HG02763 (cell line): ENCODE data around the gene FURIN.
"Not testable (repeated sequence)": the region's sequence is repeated elsewhere in the genome, so short reads cannot be mapped to it uniquely, and the experiment has no call there.

ENCODE experiments used
- ATAC-seq: cut with Tn5 transposase; IDR thresholded peaks from one replicate; pipeline ENCODE4 v1.9.1; 2021; ENCODE audit warnings: mild to moderate bottlenecking, moderate library complexity; ENCODE audit not compliant: unreplicated experiment

Gene FURIN

GRCh38 chr15:90901175-90902039, 33.0 kb downstream of the FURIN start:
- no peak for ATAC-seq

DNA sequence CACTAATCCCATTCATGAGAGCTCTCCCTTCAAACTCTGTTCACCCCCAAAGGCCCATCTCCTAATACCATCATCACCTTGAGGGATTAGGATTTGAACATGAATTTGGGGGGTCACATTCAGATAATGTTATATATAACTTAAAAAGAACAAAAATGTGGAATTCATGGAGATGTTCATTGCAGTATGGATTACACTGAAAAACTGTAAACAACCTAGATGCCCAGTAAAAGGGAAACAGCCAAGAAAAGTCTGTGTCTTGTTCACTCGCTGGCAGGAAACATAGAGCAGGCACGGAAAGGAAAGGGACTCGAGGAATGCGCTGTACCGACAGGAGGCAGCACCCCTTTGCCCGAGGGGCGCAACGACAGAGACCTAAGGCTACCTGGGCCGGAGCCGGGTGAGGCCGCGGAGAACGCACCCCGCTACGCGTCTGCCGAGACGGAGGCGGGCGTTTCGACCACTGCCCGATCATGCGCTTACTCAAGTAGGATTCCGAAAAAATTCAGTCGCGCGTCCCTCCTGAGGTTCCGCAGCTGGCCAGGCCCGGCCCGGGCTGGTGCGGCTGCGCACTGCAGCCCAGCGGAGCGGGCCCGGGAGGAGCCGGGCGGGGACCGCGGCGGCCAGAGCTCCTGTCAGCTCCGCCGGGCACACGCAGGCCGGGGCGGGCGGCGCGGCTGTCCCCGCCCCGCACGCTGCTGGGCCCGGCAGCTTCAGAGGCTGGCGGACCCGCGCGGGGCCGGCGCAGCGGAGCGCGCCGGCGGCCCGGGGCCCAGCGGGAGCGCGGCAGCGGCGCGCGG, 33.9 kb downstream of the FURIN start:
- peak; percentile 65 for ATAC-seq

DNA sequence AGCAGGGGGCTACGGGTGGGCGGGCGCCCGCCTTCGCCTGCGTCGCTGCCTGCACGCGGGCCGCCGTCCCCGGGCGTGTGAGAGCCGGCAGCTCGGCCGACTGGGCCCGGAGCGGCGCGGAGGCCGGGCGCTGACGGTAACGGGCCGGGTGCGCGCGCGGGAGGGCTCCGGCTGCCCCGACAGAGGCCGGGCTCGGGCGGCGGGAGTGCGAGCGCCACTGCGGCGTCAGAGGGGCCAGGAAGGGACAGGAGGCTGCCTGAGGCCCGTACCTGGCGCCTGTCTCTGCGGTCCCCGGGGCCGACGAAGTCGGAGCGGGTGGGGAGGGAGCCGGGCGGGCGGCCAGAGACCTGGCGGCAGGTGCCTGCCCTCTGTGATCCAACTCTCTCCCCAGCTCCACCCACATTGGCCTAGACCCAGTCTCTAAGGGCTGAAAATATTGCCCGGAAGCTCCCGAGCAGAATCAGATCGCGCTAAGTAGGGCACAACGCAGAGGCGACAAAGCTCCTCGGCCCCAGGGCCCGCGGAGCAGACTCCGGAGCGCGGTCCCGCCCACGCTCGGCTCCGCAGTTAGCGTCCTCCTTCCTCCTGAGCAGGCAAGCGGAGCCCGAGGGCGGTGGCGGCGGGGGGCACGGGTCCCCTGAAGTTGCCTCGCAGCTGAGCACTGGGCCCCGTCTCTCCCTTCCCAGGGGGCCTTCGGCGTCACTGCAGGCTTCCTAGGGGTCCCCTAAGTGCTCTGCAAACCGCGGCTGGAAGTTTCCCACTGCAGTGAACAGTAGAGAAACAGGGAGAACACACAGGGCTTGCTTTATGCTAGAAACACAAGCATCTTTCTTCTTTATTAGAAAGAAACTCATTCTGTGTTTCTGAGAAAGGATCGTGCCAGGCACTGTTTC, 34.7 kb downstream of the FURIN start, which contains the start of gene MAN2A2:
TSS of gene MAN2A2 (plus strand) at position 463 of the 893 bp plus-strand sequence. CDS start 906 bp downstream, outside the sequence.
- ATAC-seq = peak; percentile 41

DNA sequence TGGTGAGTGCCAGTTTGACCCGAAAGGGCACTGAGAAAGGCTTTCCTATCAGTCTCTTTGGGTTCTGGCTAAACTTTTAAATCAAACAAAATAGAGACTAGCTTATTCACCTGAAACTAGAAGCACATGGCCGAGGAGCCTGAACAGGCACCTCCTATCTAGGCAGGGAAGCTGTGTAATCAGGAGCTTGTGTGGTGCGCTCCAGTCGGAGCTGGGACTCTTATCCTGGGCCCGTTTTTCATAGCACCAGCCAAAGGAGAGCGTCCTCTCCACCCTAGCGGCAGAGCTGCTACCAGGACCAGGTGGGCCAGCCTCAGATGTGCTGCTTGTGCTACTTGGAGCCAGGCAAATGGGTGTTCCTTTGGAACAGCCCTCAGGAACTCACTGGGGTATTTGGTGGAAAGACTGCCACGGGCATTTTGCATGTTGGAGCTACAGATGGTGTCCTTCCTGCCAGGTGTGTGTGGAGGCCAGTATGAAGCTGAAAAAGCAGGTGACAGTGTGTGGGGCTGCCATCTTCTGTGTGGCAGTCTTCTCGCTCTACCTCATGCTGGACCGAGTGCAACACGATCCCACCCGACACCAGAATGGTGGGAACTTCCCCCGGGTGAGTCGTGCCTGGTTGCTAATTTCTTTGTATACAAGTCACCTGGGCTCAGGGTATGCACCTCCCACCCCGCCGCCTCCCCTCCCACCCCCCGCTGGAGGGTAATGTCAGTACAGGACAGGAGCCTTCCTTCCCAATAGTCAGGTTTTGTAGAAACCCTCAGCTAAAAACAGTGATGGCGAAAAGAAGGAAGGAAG, 35.5 kb downstream of the FURIN start:
- no peak for ATAC-seq

DNA sequence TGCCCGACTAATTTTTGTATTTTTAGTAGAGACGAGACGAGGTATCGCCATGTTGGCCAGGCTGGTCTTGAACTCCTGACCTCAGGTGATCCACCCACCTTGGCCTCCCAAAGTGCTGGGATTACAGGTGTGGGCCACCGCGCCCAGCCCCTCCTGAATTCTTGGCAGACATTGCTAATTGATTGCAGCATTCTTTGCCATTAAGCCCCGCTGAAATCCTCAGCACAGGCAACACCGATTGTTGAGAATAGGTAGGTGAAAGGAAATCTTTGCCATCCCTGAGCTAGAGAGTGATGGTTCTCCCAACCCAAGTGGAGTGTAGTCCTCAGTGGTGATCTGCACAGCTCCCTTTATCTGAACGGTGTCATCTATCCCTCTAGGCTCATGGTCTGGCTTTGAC, 36.4 kb downstream of the FURIN start:
- no peak for ATAC-seq

DNA sequence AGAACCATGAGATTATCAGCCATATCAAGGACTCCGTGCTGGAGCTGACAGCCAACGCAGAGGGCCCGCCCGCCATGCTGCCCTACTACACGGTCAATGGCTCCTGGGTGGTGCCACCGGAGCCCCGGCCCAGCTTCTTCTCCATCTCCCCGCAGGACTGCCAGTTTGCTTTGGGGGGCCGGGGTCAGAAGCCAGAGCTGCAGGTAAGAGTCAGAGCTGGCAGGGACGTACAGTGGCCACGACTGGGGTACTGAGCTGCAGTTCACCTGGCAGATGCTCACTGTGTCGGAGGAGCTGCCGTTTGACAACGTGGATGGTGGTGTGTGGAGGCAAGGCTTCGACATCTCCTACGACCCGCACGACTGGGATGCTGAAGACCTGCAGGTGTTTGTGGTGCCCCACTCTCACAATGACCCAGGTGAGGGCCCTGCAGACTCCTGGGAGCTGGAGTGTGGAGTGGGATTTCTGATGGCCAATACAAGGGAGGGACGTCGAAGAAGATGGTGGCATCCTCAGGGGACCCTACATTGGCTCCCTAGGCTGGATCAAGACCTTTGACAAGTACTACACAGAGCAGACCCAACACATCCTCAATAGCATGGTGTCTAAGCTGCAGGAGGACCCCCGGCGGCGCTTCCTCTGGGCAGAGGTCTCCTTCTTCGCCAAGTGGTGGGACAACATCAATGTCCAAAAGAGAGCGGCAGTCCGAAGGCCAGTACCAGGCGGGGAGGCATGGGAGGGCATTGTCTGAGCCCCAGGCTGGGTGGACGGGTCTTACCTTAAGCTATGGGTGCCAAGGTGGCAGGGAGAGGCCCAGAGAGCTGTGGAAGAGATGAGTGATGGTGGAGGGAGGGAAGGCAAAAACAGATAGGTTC, 37.2 kb downstream of the FURIN start:
- no peak for ATAC-seq

DNA sequence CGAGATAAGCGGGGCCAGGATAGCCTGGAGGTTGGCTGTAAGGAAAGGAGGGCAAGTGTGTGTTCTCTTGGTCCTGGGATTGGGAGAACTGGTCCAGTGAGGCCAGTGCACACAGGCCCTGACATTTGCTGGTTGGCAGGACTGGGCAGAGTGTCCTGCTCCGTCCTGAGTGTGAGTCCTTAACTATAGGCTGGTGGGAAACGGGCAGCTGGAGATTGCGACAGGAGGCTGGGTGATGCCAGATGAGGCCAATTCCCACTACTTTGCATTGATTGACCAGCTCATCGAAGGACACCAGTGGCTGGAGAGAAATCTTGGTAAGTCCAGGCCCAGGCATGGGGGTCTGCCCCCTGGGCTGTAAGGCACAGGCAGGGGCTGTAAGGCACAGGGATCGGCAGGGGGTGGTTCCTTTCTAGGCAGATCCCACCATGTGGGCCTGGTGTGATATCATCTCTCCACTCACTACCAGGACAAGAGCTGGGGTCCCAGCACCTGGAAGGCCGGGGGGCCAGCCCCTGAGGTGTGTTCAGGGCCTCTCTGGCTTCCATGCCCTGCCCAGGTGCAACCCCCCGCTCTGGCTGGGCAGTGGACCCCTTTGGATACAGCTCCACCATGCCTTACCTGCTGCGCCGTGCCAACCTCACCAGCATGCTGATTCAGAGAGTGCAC, 37.9 kb downstream of the FURIN start:
- no peak for ATAC-seq

GRCh38 chr15:90907051-90907660, 38.8 kb downstream of the FURIN start:
- ATAC-seq = no peak

DNA sequence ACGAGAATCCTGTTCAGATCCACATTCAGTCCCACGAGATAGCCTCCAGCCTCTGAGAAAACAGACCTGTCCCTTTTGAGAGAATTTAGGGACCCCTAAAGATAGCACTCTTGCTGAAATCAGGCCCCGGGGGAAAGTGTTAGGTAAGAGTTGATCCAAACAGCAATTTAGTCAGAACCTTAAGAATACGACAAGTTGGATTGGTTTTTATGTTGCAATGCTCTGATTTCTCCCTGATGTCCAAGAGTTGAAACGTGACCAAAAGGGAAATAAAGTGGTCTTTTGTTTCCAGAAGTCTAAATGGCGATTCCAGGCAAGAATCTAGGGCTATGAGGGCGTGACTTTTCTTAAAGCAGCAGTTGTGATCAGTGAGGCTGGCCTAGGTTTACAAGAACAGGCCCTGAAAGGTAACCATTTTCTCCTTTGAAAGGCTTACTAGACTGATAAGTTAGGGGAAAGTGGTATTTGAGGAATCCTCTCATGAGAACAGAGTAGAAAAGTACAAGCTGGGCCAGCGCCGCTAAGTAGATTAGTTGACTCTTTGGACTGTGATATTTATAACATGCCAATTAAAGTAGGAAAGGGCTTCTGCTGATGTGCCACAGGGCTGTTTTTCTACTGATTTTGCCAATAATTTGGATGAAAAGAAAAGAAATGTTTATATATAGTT, 39.6 kb downstream of the FURIN start:
- ATAC-seq = no peak

DNA sequence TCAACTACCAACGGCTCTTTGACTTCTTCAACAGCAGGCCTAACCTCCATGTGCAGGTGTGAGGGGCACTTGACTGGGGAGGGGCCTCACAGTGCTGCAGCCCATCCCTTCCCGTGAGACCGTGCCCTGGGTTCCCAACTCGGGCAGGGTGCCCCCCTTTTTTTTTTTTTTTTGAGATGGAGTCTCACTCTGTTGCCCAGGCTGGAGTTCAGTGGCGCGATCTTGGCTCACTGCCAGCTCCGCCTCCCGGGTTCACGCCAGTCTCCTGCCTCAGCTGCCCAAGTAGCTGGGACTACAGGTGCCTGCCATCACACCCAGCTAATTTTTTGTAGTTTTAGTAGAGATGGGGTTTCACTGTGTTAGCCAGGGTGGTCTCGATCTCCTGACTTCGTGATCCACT, 41.1 kb downstream of the FURIN start:
- not testable (repeated sequence) for ATAC-seq

GRCh38 chr15:90909976-90910375, 41.6 kb downstream of the FURIN start:
- no peak for ATAC-seq

DNA sequence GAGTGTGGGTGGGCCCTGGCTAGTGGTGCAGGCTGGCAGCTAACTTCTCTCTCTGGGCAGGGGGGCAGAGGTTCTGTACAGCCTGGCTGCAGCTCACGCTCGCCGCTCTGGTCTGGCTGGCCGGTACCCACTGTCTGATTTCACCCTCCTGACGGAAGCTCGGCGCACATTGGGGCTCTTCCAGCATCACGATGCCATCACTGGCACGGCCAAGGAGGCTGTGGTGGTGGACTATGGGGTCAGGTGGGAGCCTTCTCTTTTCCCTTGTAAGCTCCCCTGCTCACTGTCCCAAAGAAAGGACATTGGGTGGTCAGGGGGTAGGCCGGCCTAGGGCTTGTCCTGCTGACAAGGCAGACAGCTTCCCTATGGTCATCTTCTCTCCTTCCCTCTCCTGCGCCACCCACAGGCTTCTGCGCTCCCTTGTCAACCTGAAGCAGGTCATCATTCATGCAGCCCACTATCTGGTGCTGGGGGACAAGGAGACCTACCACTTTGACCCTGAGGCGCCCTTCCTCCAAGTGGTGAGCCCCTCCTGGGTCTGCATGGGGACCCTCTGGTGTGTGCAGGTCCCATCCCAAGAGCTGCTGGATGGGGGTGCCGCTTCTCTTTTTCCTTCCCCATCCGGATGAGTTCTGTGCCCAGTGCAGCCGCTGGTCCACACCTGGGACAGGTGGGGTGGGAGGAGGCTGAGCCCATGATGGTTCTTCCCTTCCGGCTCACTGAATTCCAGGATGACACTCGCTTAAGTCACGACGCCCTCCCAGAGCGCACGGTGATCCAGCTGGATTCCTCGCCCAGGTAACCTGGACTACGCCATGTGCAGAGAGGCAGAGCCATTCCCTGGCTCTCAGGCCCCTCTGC, 42.3 kb downstream of the FURIN start:
- no peak for ATAC-seq

- no peak for ATAC-seq
Observed at GRCh38 chr15:90911302-90911623, 42.9 kb downstream of the FURIN start.

GRCh38 chr15:90911906-90912769, 43.8 kb downstream of the FURIN start:
- no peak for ATAC-seq

- no peak for ATAC-seq
Observed at GRCh38 chr15:90912770-90913075, 44.3 kb downstream of the FURIN start.

- no peak for ATAC-seq
Observed at GRCh38 chr15:90913398-90913944, 45.1 kb downstream of the FURIN start.
